ENCODE data around the gene MSMO1. TPM values are rescaled to one million over a fixed set of nuclear protein-coding genes. Genes with fewer than 3 reads are reported as not detected.

MSMO1 gene
- total RNA-seq (2022; extraction: Qiagen RNA extraction; ENCODE audit: low read depth) = 17.7 to 20.7 TPM (median 18.6 TPM) in 5 replicates

GRCh38 chr4:165327211-165328100 lies at the start of gene MSMO1:
Gene MSMO1 (plus strand): TSS chr4:165327669. CDS start chr4:165333371, 5,702 bp downstream.

DNA sequence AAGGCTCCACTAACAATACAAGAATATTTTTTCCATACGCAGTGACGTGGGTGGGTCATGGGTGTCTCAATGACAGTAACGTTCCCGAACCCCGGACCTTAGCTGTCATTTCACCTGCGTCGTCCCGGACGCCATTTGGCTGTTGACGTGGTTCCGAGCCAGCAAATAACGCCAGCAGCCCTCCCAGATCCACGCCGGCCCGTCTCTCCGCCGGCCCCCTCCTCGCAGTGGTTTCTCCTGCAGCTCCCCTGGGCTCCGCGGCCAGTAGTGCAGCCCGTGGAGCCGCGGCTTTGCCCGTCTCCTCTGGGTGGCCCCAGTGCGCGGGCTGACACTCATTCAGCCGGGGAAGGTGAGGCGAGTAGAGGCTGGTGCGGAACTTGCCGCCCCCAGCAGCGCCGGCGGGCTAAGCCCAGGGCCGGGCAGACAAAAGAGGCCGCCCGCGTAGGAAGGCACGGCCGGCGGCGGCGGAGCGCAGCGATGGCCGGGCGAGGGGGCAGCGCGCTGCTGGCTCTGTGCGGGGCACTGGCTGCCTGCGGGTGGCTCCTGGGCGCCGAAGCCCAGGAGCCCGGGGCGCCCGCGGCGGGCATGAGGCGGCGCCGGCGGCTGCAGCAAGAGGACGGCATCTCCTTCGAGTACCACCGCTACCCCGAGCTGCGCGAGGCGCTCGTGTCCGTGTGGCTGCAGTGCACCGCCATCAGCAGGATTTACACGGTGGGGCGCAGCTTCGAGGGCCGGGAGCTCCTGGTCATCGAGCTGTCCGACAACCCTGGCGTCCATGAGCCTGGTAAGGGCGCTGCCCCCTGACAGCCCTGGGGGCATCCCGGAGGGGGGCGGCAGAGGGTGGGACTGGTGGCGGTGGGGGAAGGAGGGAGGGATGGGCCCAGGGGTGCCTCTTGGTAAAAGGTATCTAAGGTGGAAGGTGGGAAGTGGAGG lies 51.5 kb downstream of the MSMO1 start, which contains the start of gene CPE:
CPE (plus strand) TSS at position 264 of the 933 bp plus-strand sequence; CDS start at position 478, 214 bp downstream.

Other genes with a start within 250 kb of the MSMO1 start
- 7.0 to 9.6 TPM (median 8.0 TPM) in 5 replicates for gene TMEM192, start 214.8 kb upstream of the MSMO1 start, total RNA-seq (2022; extraction: Qiagen RNA extraction; ENCODE audit: low read depth)
- gene KLHL2, start 120.1 kb upstream of the MSMO1 start, total RNA-seq (2022; extraction: Qiagen RNA extraction; ENCODE audit: low read depth) = 10.1 to 13.4 TPM (median 11.5 TPM) in 5 replicates
- 1.7 to 2.6 TPM (median 2.0 TPM) in 5 replicates for gene CPE, start 51.3 kb downstream of the MSMO1 start, total RNA-seq (2022; extraction: Qiagen RNA extraction; ENCODE audit: low read depth)